Testis (tissue), 3 donors: ENCODE data around the gene SLC35B2. TPM values are rescaled to one million over a fixed set of nuclear protein-coding genes. Genes with fewer than 3 reads are reported as not detected.

Source experiments
- DNase-seq: peaks from one replicate; pipeline ENCODE4 v3.0.0-alpha.2; 2019
- H3K27ac ChIP-seq, 2 donors: fragments of 200-600 bp; sonication (generic); one replicate each; pipeline ENCODE4 v1.5.1; 2019
- H3K27me3 ChIP-seq: fragments of 200-600 bp; sonication (generic); one replicate; pipeline ENCODE4 v1.5.1; 2019
- H3K36me3 ChIP-seq: fragments of 200-600 bp; sonication (generic); one replicate; pipeline ENCODE4 v1.5.1; 2017; ENCODE audit warnings: low read depth; ENCODE audit errors: missing control alignments
- H3K4me1 ChIP-seq: fragments of 200-600 bp; sonication (generic); one replicate; pipeline ENCODE4 v1.5.1; 2019
- H3K4me3 ChIP-seq, 2 donors: fragments of 200-600 bp; sonication (generic); one replicate each; pipeline ENCODE4 v1.5.1; 2017 to 2019
- H3K9me3 ChIP-seq: fragments of 200-600 bp; sonication (generic); one replicate; pipeline ENCODE4 v1.5.1; 2017
- POLR2A ChIP-seq: fragments of 450-650 bp; IDR thresholded peaks from one replicate; pipeline ENCODE4 v1.6.1; 2017; ENCODE audit warnings: antibody characterized with exemption, mild to moderate bottlenecking, moderate library complexity
- WGBS, 2 donors: methylation state at CpG; one replicate each; pipeline ENCODE4 v1.1.5; 2018; 5-methylcytosine and 5-hydroxymethylcytosine counted together
- intact Hi-C: fragments of 100-400 bp; cut with DNase I; formaldehyde crosslinking; loops from one replicate; pipeline ENCODE4 v1.15.1; 2023; ENCODE audit warnings: low total_unique reads
- polyA plus RNA-seq: library from polyadenylated mRNA; stranded (reverse); fragments of 350-450 nt; fragmentation: Illumina TruSeq; extraction: RNeasy Lipid Tissue Mini Kit (QIAGEN cat#74804); gene quantifications from one replicate; pipeline ENCODE4 v1.2.3, GENCODE V29; 2014; ENCODE audit warnings: low read depth, low replicate concordance; ENCODE audit not compliant: insufficient read depth
- total RNA-seq, 2 donors: library from RNA; depleted of rRNA; stranded (reverse); fragments of >200 nt; gene quantifications; one replicate each; pipeline ENCODE4 v1.2.3, GENCODE V29; 2016
- TF ChIP-seq, protein P1 (sequence below), 3 experiments: fragments of 450-650 bp in 2 of 3; fragments of 200-600 bp in 1 of 3; sonication (generic) in 1 of 3; IDR thresholded peaks; one replicate each; pipeline ENCODE4 v1.5.1; 2016 to 2019; ENCODE audit warnings: antibody characterized with exemption in 3 of 3, mild to moderate bottlenecking in 2 of 3, moderate library complexity in 1 of 3

SLC35B2 gene
- total and polyA plus RNA-seq, 3 donors from 2014 or later: 32.1 to 49.8 (median 42.4) TPM

DNA sequence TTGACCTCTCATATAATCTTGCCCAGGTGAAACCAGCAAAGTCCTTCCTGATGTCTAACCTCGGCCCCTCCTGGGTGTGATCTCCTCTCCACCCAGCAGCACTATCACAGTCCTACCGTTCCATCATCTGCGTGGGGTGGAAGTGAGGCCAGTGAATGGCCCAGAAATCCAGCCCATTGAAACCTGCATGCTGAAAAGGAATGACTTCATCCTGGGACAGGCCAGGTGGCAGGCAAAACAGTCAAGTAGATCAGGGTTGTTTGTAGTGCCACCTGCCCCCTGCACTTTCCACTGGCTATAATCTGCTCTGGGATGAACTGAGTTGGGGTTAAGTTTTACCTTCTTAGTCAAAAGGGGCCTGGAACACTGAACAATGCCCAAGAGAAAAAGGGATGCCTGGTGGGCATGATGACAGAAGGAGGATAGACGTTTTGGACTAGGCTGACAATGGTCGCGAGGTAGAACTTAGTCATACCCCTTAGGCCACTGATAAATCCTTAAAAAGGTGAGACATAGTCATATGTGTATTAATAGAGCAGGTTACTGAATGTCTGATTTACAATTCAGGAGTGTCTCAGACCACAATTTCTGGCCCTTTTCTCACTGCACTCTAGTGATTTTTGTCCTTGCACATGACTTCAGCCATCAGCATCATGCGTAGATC is 18.5 kb downstream of the SLC35B2 start:
- H3K27ac ChIP-seq: no peak overlapping the region
- intact Hi-C loops: loop anchor here (10.0 kb wide), 1 partner anchor 64 kb away; no protein-coding TSS in a partner anchor
- WGBS, 2 donors: 83 to 84% methylated on average over 7 of the region's 7 CpGs
- DNase-seq: no peak
- H3K36me3 ChIP-seq: no peaks in the 10 kb centered on the region
- H3K4me3 ChIP-seq: no peak overlapping the region
- H3K9me3 ChIP-seq: no peaks in the 10 kb centered on the region
- H3K4me1 ChIP-seq: peaks cover 23% of the 10 kb centered on the region
- TF ChIP-seq POLR2A: no peak
- TF ChIP-seq, protein P1, sequence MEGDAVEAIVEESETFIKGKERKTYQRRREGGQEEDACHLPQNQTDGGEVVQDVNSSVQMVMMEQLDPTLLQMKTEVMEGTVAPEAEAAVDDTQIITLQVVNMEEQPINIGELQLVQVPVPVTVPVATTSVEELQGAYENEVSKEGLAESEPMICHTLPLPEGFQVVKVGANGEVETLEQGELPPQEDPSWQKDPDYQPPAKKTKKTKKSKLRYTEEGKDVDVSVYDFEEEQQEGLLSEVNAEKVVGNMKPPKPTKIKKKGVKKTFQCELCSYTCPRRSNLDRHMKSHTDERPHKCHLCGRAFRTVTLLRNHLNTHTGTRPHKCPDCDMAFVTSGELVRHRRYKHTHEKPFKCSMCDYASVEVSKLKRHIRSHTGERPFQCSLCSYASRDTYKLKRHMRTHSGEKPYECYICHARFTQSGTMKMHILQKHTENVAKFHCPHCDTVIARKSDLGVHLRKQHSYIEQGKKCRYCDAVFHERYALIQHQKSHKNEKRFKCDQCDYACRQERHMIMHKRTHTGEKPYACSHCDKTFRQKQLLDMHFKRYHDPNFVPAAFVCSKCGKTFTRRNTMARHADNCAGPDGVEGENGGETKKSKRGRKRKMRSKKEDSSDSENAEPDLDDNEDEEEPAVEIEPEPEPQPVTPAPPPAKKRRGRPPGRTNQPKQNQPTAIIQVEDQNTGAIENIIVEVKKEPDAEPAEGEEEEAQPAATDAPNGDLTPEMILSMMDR (IDR thresholded peaks at IDR 0.05): no peak
- no peaks in the 10 kb centered on the region for H3K27me3 ChIP-seq

DNA sequence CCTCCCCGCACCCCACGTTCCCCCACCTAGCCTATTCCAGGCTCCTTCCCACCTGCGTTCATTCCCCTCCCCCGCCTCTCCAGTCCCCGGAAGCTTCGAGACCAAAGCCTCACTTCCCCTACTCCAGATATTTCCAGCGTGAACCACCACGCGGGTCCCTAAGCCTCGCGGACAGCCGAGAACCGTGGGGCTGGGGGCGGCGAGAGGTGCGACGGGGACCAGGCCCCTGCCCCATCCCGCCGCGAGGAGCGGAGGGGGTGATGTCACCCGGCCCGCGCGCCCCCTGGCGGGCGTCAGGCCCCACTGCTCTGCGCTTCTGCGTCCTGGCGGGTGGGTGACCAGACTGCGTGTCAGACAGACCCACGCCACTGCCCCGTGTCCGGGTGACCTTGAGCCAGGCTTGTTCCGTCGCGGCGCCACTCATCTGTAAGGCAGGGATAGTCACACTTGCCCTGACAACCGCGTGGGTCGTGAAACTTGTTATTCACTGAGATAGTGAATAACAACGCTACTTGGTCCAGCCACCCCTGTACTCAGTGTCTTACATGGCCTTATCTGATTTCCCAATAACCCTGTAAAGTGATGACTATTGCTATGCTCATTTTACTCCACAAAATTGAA is 19.4 kb downstream of the SLC35B2 start:
- intact Hi-C loops: loop anchor here (10.0 kb wide), 1 partner anchor 63 kb away; no protein-coding TSS in a partner anchor
- TF ChIP-seq, protein P1 (IDR thresholded peaks at IDR 0.05): peak; percentile 99 to 100 (median 99)
- no peak for TF ChIP-seq POLR2A
- no peaks in the 10 kb centered on the region for H3K9me3 ChIP-seq
- H3K4me1 ChIP-seq: peaks cover 30% of the 10 kb centered on the region
- H3K36me3 ChIP-seq: no peaks in the 10 kb centered on the region
- no peaks in the 10 kb centered on the region for H3K27me3 ChIP-seq
- DNase-seq: peak; percentile 85
- peak overlapping the region; percentile 67 to 68 for H3K4me3 ChIP-seq
- WGBS, 2 donors: 1% methylated on average over 15 to 40 of the region's 42 CpGs
- peak overlapping the region; percentile 94 to 98 for H3K27ac ChIP-seq

GRCh38 chr6:44237021-44237812 is 20.1 kb downstream of the SLC35B2 start:
- DNase-seq: peak; percentile 87
- Histone ChIP-seq H3K27ac (peak overlapping the region; percentile 94 to 98), H3K9me3 (no peaks in the 10 kb centered on the region), H3K4me3 (peak overlapping the region; percentile 67 to 68), H3K4me1 (peaks cover 30% of the 10 kb centered on the region), H3K27me3 (no peaks in the 10 kb centered on the region), H3K36me3 (no peaks in the 10 kb centered on the region)
- WGBS, 2 donors: 34 to 37% methylated on average over 16 to 22 of the region's 22 CpGs
- intact Hi-C loops: loop anchor here (10.0 kb wide), 1 partner anchor 62 kb away; no protein-coding TSS in a partner anchor
- no peak for TF ChIP-seq POLR2A
- TF ChIP-seq, protein P1 (IDR thresholded peaks at IDR 0.05): no peak

GRCh38 chr6:44235891-44236516 is 21.3 kb downstream of the SLC35B2 start:
- TF ChIP-seq, protein P1 (IDR thresholded peaks at IDR 0.05): no peak
- no peak for TF ChIP-seq POLR2A
- no peaks in the 10 kb centered on the region for H3K9me3 ChIP-seq
- intact Hi-C loops: loop anchor here (10.0 kb wide), 1 partner anchor 61 kb away; no protein-coding TSS in a partner anchor
- no peaks in the 10 kb centered on the region for H3K36me3 ChIP-seq
- 92 to 93% methylated on average over 6 of the region's 6 CpGs for WGBS, 2 donors
- no peak for DNase-seq
- H3K4me3 ChIP-seq: no peak overlapping the region
- peaks cover 30% of the 10 kb centered on the region for H3K4me1 ChIP-seq
- H3K27ac ChIP-seq: peak overlapping the region in 1 of 2 donors; percentile 23
- no peaks in the 10 kb centered on the region for H3K27me3 ChIP-seq
